SKM-1 treated with dmso at 0.1 percent for 144 hours (cell line): ENCODE data around the gene JTB.
"Not testable (repeated sequence)": the region's sequence is repeated elsewhere in the genome, so short reads cannot be mapped to it uniquely, and the experiment has no call there.

Experiments used
- DNase-seq: peaks from one replicate; lab custom pipeline; 2025; ENCODE audit not compliant: unreplicated experiment; lab: John Stamatoyannopoulos, UW

Gene JTB

GRCh38 chr1:153979091-153979490 is 1.6 kb upstream of the JTB start:
- not testable (repeated sequence) for DNase-seq

DNA sequence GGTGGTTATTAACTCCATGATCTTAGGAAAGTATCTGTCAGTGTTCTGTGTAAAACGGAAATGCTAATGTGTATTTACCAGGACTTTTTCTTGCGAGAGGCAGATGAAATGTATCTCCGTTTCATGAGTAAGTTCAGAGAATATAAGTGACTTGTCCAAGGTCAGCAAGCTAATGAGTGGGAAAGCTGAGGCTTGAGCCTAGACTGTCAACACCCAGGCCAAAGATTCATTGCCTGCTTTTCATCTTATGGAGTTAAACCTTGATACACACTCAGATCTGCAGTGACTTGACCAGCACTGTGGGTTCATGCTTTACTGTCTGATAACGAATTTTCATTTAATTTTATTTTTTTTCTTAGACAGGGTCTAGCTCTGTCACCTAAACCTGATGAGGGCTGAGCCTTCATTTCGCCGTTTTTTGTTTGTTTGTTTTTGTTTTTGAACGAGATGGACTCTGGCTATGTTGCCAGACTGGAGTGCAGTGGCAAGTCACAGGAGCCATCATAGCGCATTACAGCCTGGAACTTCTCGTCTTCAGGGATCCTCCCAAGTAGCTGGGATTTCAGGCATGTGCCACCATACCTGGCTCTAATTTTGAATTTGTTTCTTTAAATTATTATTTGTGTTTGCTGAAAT is 918 bp upstream of the JTB start:
- no peak for DNase-seq

DNA sequence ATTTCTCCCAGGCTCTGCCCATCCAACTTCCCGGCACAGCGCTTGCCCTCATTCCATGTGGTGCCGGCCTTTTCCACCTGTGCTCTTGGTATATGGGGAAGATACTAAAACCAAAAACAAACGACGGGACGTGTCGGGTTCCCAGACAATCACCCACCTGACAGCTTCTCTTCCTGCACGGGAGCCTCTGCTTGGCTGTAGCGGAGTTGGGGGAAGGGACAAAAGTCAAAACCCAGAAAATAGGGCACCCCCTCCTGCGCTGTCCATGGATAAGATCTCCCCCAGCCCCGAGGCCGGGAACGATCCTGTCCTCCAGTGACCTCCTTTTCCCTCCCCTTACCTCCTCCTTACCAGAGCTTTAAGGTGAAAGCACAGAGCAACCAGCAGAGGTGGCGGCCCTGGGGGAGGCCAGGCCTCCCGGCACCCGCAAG is 640 bp downstream of the JTB start:
- no peak for DNase-seq

DNA sequence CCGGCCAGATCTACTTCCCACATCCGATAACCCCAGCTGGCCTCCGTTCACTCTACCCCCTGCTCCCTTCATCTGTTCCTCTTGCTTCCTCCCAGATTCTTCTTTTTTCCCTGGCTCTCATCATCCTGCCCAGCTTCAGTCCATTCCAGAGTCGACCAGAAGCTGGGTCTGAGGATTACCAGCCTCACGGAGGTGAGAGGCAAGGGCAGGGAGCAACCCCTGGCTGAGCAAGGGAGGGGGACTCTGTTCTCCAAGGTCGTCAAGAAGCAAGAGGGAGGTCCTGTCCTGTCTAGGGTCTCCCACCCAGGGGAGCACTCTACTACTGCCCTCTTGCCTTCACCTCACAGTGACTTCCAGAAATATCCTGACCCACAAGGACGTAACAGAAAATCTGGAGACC is 3.9 kb downstream of the JTB start:
- DNase-seq, result no peak

DNA sequence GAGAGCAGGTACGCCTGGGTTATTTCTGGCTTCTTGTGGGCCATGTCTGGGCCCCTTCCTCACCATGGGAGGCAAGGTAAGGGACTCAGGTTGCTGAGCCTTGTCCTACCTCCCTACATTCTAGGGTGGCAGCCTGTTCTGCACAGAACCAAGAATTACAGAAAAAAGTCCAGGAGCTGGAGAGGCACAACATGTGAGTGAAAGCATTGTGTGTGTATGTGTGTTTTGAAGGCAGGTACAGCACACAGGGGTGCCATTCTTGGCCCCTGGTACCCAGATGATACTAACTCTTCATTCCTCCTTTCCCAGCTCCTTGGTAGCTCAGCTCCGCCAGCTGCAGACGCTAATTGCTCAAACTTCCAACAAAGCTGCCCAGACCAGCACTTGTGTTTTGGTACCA is 4.4 kb downstream of the JTB start:
- DNase-seq, result no peak

GRCh38 chr1:153970346-153970745 is 7.1 kb downstream of the JTB start:
- DNase-seq, result no peak

DNA sequence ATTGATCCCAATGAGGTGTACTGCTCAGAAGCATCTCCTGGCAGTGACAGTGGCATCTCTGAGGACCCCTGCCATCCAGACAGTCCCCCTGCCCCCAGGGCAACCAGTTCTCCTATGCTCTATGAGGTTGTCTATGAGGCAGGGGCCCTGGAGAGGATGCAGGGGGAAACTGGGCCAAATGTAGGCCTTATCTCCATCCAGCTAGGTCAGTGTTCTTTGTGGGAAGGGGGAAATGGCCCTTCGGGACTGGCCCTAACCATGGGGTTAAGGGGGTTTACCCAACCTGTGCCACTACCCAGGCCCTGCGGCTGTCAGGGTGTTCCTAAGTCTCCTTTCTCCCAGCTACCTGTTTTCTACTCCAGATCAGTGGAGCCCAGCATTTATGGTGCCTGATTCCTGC is 8.5 kb downstream of the JTB start:
- no peak for DNase-seq

DNA sequence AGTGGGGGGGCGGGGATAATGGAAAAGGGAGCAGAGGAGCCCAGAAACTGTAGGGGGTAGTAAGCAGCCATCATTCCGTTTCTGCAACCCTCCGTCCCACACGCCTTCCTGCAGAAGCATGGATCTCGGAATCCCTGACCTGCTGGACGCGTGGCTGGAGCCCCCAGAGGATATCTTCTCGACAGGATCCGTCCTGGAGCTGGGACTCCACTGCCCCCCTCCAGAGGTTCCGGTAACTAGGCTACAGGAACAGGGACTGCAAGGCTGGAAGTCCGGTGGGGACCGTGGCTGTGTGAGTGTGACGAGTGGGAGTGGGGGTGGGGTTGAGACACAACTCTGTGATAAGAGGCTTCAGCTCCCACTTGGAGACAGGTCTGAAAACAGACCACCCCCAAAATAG is 9.1 kb downstream of the JTB start:
- DNase-seq, result no peak

DNA sequence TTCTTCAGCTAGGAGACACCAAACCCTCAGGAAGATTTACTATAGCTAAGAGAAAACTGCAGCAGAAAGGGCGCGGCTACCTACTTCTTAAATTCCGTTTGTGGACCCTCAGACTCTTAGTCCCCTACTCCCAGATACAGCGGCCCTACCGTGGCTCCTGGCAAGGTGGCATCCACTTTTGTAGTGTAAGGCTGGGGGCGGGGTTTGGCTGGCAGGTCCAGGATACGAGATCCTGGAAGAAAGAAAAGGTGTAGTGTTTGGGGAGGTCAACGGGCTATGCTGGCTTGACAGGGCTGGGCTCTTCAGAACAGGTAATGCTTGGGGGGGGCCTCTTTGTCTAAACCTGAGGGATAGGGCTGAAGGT is 9.5 kb downstream of the JTB start:
- DNase-seq, result no peak

GRCh38 chr1:153967107-153967999 is 10.1 kb downstream of the JTB start, which contains the start of gene CREB3L4:
TSS of gene CREB3L4 (plus strand) at chr1:153967902. CDS start at chr1:153968526, 624 bp downstream.
- DNase-seq, result peak; percentile 100

DNA sequence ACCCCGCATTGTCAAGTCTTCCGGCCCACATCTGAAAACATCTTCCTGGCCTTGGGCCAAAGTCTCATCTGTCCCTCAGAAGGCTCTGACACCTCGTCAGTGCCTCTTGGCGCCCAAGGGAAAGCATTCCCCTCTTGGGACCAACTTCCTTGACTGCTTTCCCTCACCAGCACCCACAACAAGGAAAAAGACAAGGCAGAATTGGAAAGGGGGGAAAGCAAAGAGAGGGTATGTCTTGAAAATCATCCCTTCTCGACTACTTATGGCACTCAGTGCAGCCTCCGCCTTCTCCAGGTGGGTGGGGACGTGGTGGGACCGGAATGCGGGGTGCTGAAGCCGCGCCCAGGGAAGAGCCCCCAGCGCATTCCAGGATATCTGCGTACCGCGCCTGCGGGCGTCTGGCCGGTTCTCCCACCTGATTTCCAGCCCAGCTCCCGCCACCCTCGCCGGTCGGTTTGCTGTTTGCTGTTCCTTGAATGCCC is 13.6 kb downstream of the JTB start:
- DNase-seq, result no peak

GRCh38 chr1:153963030-153963849 is 14.2 kb downstream of the JTB start, which contains the start of gene SLC39A1:
TSS of gene SLC39A1 (minus strand) at chr1:153963537. CDS start at chr1:153962715, 822 bp downstream.
- peak; percentile 98 for DNase-seq

- DNase-seq, result peak; percentile 56
Measured at GRCh38 chr1:153962088-153963029, 15.1 kb downstream of the JTB start.

- DNase-seq, result no peak
Measured at GRCh38 chr1:153961421-153961820, 16.1 kb downstream of the JTB start.

DNA sequence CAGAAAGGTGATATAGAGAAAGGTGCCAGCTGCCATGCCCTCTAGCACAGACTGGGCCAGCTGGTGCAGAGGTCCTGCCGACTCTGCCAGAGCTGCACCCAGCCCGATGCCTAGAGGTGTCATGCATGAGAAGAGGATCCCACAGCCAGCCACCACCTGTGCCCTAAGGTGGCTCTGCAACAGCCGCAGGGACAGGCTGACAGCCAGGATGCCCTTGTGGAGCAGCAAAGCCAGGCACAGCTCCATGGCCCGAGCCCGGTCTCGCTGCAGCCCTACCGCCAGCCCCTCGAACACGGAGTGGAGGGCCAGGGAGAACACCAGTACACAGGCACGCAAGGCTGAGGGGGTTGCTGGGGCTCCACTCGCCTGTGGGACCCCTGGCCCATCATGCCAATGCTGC is 17.3 kb downstream of the JTB start:
- no peak for DNase-seq

DNA sequence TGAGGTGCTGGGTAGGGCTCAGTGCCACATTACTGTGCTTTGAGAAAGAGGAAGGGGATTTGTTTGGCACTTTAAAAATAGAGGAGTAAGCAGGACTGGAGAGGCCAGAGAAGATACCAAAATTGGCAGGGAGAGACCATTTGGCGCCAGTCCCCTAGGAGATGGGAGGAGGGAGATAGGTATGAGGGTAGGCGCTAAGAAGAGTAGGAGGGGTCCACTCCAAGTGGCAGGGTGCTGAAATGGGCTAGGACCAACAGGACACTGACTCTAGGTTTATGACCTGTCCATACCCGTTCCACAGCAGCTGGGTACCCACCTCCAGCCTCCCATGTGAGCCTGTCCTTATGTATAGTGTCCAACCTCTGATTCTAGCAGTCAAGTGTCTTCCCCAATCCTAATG is 18.0 kb downstream of the JTB start:
- no peak for DNase-seq

GRCh38 chr1:153958961-153959260 is 18.6 kb downstream of the JTB start:
- no peak for DNase-seq

DNA sequence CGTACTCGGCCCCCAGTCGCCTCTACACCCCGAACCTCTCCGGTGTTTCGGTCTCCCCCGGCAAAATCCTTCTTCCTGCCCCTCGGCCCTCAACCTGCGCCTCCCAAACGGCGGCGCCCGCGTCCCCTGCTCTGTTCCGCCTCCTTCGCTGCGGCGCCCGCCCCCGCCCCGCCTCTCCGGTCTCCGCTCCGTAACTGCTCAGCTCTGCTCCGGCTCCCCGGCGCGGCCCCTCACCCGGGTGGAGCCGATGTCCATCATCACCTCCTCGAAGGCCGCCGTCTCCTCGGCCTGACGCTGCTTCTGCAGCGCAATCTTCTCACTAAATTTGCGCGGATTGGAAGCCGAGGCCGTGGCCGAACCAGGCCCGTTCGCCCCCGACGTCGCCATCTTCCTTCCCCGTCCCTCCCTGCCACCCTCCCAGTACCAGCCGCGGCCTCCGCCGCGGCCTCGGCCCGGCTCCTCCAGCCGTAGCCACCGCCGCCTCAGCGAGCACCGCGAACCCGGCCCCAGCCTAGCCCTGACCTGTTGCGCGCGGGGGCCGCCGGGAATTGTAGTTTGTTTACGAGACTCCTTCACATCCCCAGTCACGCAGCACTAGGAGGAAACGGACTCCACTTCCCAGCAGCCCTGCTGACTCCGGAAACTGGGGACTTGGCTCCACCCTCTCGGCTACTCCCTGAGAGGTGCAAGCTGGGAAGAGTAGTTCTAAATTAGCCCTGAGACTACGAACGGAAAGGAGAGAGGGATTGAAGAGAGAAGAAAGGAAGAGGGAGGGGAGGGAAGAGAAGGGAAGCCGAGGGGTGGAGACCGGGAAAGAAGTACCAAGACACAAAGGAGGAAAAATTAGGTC is 19.1 kb downstream of the JTB start, which contains the start of gene CRTC2:
Gene CRTC2 (minus strand): TSS at position 502 of the 850 bp plus-strand sequence. CDS start 115 bp downstream, at position 387.
- DNase-seq, result peak; percentile 100

GRCh38 chr1:153957744-153958110 is 19.7 kb downstream of the JTB start:
- DNase-seq, result no peak
